Activated CD8-positive, alpha-beta memory T cell treated with anti-CD3 and anti-CD28 coated beads, Interleukin-2, amount 50 U/mL, for 1 hour (primary cell): ENCODE results near the gene CSRNP3.

ENCODE experiments used
- DNase-seq: peaks from one replicate; pipeline ENCODE4 v3.0.0-alpha.2; 2020; ENCODE audit errors: extremely low read depth

CSRNP3 gene

DNA sequence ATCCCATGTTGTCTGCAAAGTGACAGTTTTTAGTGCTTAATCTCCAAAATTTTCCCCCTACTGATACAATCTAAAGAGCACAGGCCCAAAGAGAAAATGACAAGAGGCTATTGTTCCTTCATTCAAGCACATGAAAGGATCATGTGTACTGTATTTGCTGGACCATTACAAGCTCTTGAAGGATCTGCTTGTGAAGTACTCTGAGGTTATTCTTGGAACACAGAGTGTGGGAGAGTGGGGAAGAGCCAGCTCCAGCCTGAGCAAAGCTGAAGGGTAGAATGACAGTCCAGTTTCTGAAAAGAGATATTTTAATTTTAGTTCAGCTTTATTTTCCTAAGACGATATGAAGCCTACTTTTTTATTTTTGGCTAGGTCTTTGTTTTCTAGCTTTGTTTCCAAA lies 212.3 kb downstream of the CSRNP3 start:
- DNase-seq, result no peak

DNA sequence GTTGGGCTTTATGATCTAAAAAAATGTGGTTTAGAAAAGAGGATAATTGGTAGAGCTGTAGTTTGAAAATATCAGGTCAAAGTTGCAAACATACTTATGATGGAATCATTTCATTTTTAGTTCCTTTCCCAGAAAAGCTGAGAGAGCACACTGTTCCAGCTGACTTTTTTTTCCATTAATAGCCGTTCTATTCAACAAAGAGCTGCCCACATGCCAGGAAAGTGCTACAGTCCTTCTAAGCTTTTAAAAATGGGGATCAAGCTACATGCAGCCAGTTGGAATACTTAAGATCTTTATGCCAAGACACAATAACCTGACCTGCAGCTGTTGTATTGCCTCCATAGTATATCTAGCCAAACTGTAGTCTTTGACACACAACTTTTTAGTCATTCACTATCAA lies 213.0 kb downstream of the CSRNP3 start:
- no peak for DNase-seq

DNA sequence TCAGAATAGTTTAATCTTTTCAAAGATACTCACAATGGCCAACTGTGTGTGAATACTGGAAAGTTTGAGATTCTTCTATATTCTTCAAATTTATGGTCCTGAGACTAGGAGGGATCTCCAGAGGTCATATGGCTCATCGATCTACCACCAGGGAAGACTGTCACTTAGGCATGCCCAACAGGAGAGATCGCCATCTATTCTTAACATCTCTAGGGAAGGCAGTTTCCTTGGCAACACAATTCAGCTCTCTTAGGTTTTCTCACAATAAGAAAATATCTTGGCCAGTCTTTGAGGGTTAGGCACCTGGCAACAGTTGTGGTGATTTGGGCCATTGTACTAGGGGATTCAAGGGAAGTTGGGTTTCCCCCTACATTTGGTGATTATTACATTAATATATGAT lies 217.3 kb downstream of the CSRNP3 start:
- DNase-seq, result no peak

- DNase-seq, result no peak
Measured at GRCh38 chr2:165687426-165688002, 218.0 kb downstream of the CSRNP3 start.

GRCh38 chr2:165691615-165692014 lies 222.1 kb downstream of the CSRNP3 start:
- DNase-seq, result no peak

DNA sequence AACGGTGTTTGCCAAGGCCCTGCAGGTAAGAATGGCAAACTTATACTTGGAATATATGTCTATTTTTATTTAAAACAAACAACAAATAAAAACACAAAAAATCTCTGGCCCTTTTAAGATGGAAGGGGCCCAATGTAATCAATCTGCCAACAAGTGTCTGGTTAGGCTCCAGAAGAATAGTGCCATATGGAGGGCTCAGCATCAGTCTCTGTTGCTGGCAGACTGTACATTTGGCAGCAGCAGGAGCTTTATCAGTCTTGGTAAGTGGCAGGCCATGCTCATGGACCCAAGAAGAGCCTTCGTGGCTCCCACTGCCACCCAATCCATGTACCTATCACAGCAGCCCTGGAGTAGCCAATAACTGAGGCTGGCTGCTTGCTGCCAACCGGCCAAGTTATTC lies 223.4 kb downstream of the CSRNP3 start:
- DNase-seq, result no peak

DNA sequence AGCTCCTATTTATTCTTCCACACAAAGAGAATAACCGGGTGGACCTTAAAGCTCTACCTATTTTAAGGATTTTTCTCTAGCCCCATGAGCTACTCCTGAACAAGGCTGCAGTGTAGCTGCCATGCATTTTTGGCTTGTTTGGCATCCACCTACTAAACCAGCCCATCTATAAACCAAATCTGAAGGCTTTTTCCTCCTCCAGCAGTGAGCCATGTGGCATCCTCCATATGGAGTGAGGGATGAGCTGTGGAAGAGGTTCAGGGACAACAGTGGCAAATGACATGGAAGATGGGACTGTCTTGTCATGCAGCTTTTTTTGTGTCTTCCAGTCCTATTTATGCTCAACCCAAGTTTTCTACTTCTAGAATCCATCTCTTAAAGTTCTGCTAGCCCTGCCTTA lies 224.3 kb downstream of the CSRNP3 start:
- no peak for DNase-seq

GRCh38 chr2:165697748-165698443 lies 228.4 kb downstream of the CSRNP3 start:
- DNase-seq, result no peak

GRCh38 chr2:165698444-165698884 lies 229.0 kb downstream of the CSRNP3 start:
- DNase-seq, result no peak

DNA sequence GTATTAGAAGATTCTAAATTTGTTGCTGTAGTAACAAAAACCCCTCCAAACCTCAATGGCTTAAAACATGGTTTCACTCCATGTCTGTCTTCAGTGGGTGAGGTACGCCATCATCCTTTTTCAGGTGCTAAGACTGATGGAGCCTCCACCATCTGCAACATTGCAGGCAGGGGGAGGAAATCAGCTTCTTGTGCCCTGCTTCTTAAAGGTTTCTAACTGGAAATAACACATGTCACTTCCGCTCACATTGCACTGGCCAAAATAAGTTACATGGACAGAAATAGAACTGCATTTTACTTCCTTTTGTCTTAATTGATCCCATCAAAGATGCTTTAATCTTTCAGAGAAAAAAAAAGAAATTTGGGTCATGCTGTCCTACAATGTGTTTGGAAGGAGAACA lies 230.4 kb downstream of the CSRNP3 start:
- no peak for DNase-seq

DNA sequence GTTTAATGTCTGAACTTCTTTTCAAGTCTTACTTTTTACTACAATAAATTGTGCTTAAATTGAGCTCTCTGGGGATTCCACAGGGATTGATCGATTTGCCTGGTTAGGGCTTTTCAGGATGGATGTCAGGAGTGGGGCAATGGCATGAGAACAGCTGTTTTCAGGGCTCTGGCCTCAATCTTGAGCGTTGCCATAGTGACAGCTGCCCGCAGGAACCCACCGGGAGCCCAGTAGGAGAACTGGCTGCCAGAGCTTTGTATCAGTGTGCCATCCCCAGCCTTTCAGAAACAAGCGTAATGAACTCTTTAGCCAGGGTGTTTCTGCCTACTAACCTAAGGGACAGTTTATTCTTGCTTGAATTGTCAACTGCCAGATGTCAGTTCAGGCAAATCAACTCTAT lies 231.0 kb downstream of the CSRNP3 start:
- no peak for DNase-seq

- DNase-seq, result no peak
Measured at GRCh38 chr2:165701147-165701546, 231.6 kb downstream of the CSRNP3 start.

- DNase-seq, result no peak
Measured at GRCh38 chr2:165706960-165707487, 237.5 kb downstream of the CSRNP3 start.

DNA sequence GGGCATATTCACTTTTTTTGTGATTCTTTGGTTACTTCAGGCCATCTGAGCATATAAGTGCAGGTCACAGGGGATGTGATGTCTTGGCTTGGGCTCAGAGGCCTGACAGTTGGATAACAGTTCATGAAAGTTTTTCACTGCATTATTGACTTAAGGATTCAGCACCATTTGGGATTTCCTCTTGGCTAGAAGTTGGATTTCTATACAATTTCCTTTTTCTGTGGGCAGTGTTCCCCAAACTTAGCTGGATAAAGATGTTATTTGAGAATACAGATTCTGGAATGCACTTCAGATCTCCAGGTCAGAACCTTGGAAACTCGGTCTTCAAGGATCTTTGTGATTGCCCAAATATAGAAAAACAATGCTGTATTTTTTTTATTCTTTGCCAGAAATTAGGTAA lies 246.6 kb downstream of the CSRNP3 start:
- DNase-seq, result no peak

DNA sequence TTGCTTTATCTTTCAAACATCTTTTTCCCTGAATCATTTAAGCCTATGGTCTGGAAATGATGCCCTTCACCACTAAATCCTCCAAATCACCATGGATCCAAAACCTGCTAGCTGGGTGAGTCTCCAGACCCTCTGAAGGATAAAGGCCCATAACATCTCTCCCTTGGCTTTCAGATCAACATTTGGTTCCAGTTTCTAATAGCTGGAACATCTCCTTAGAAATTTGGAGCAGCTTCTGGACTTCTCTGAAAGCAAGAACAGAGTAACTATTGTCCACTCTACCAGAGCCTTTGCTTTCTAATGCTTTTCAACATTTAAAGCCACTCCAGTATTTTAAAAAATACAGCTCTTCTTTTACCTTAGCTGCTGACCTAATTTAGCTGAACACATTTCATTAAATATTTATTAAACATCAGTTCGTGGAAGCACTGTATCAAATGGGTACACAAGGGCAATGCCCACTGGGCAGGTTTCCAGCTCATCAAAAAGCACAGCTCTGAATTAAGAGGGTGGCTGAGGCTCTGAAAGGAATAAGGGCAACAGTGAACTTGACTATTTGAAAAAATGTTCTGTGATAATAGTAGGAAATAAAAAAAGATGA lies 249.2 kb downstream of the CSRNP3 start:
- DNase-seq, result no peak

GRCh38 chr2:165720511-165720910 lies 251.0 kb downstream of the CSRNP3 start:
- no peak for DNase-seq

DNA sequence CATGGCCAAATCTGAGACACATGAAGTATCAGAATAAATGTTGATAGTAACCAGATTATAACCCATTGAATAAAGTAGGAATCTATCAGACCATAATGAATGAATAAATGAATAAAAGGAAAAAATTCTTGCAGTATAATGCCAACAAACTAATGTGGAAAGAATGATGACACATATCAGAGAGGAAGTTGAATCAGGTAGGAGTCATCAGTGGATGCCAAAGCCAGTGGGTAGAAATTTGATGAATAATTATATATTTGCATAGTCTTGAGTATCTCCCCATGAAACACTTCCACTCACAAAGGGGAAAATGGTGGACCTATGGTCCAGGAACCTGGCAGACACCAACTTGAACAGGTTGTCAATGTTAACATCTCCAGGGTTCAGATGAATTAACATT lies 255.9 kb downstream of the CSRNP3 start:
- DNase-seq, result no peak
